Mesendoderm (in vitro differentiated cells): ENCODE data around the gene CORO1C.
"Not testable (repeated sequence)": the region's sequence is repeated elsewhere in the genome, so short reads cannot be mapped to it uniquely, and the experiment has no call there.

Experiments used
- DNase-seq: peaks from one replicate; pipeline ENCODE4 v3.0.0; 2013
- H2AK5ac ChIP-seq: 2 replicates; pipeline ENCODE4 v1.6.1; 2013; ENCODE audit warnings: low read length, inconsistent platforms
- H2BK120ac ChIP-seq: 2 replicates; pipeline ENCODE4 v1.6.1; 2013; ENCODE audit warnings: low read depth, mild to moderate bottlenecking, low read length, moderate library complexity, mixed read lengths
- H2BK15ac ChIP-seq: replicated peaks from 2 replicates; pipeline ENCODE4 v1.6.1; 2013; ENCODE audit warnings: low read depth, mild to moderate bottlenecking, moderate library complexity
- H2BK5ac ChIP-seq: 2 replicates; pipeline ENCODE4 v1.6.1; 2013; ENCODE audit warnings: low read length, inconsistent platforms
- H3K18ac ChIP-seq: 2 replicates; pipeline ENCODE4 v1.6.1; 2013; ENCODE audit warnings: mild to moderate bottlenecking, low read length, mixed read lengths
- H3K23ac ChIP-seq: one replicate; pipeline ENCODE4 v1.6.1; 2013; ENCODE audit warnings: low read length
- H3K27ac ChIP-seq: 2 replicates; pipeline ENCODE4 v1.5.1; 2013; ENCODE audit warnings: low read depth, mild to moderate bottlenecking, inconsistent platforms, low read length, moderate library complexity
- H3K27me3 ChIP-seq: 2 replicates; pipeline ENCODE4 v1.6.1; 2013; ENCODE audit warnings: low read length, control low read depth, mild to moderate bottlenecking, inconsistent platforms; ENCODE audit not compliant: insufficient read depth, poor library complexity
- H3K36me3 ChIP-seq: 2 replicates; pipeline ENCODE4 v1.6.1; 2013; ENCODE audit warnings: low read length, inconsistent platforms; ENCODE audit not compliant: control insufficient read depth, insufficient read depth
- H3K4ac ChIP-seq: one replicate; pipeline ENCODE4 v1.6.1; 2013; ENCODE audit warnings: low read depth, mild to moderate bottlenecking, low read length, moderate library complexity
- H3K4me1 ChIP-seq: 2 replicates; pipeline ENCODE4 v1.6.1; 2013; ENCODE audit warnings: low read depth, low read length, inconsistent platforms; ENCODE audit not compliant: control insufficient read depth
- H3K4me2 ChIP-seq: 2 replicates; pipeline ENCODE4 v1.6.1; 2013; ENCODE audit warnings: low read length
- H3K4me3 ChIP-seq: 2 replicates; pipeline ENCODE4 v1.5.1; 2013; ENCODE audit warnings: mild to moderate bottlenecking, low read length
- H3K56ac ChIP-seq: one replicate; pipeline ENCODE4 v1.6.1; 2013; ENCODE audit warnings: low read length
- H3K79me1 ChIP-seq: 2 replicates; pipeline ENCODE4 v1.6.1; 2013; ENCODE audit warnings: low read length, inconsistent platforms
- H3K79me2 ChIP-seq: 2 replicates; pipeline ENCODE4 v1.6.1; 2013; ENCODE audit warnings: mild to moderate bottlenecking, low read length; ENCODE audit not compliant: control insufficient read depth, insufficient read depth
- H3K9ac ChIP-seq: 2 replicates; pipeline ENCODE4 v1.6.1; 2013; ENCODE audit warnings: low read length, inconsistent platforms
- H4K5ac ChIP-seq: one replicate; pipeline ENCODE4 v1.6.1; 2013; ENCODE audit warnings: low read length
- H4K8ac ChIP-seq: one replicate; pipeline ENCODE4 v1.6.1; 2013; ENCODE audit warnings: low read depth, mild to moderate bottlenecking, control low read depth, low read length, moderate library complexity
- WGBS: extraction: QIAGEN DNeasy Blood & Tissue Kit; methylation state at CpG from one replicate; pipeline ENCODE4 v1.1.7; 2013; ENCODE audit warnings: low lambda C conversion rate, missing lambda C conversion rate; ENCODE audit not compliant: insufficient coverage; ENCODE audit errors: extremely low coverage; 5-methylcytosine and 5-hydroxymethylcytosine counted together

The CORO1C gene

DNA sequence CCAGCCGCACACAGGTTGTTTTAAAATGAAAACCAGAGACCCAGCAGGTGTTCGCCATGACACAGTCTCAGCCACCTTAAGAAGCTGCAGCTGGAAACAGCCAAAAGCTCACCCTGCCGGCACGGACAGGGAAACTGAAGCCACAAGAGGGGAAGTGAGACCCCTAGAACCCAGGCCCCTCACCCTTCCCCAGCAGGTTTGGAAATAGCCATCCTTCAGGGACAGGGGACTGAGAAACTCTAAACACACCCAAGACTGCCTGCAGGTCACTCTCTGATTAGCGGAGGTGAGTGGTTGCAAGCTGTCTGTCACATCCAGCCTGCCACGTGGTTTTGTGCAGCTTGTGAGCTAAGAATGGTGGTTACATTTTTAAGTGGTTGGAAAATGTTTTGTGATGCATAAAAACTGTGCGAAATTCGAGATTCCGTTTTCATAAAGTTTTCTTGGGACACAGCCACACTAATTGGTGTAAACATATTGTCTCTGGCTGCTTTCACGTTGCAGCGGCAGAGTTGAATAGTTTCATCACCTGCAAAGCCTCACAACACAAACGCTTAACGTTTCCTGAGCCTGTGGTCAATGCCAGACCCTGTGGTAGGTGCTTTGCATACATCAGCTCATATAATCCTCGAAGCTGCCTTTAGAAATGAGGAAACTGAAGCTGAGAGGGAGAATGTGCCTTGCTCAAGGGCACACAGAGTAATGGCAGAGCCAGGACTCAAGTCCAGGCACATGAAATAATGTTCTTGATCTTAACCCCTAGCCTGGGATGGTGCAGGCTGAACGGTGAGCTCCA, 95.9 kb downstream of the CORO1C start:
- no CpG with 5 or more reads among the region's 15 CpGs for WGBS
- DNase-seq: peak; percentile 26
- H3K79me2 ChIP-seq: no peaks in the 10 kb centered on the region

GRCh38 chr12:108634341-108634751, 97.0 kb downstream of the CORO1C start:
- Histone ChIP-seq H3K56ac (no peak overlapping the region), H4K8ac (no peak overlapping the region), H3K4ac (no peak overlapping the region), H2BK15ac (no peak overlapping the region), H3K4me1 (peaks cover 6% of the 10 kb centered on the region), H3K18ac (no peak overlapping the region), H3K79me1 (no peaks in the 10 kb centered on the region), H2AK5ac (no peak overlapping the region), H3K27ac (no peak overlapping the region), H2BK5ac (no peak overlapping the region), H3K9ac (no peak overlapping the region), H2BK120ac (no peak overlapping the region), H3K27me3 (no peaks in the 10 kb centered on the region), H3K23ac (no peak overlapping the region), H3K4me2 (no peak overlapping the region), H4K5ac (no peak overlapping the region), H3K36me3 (no peaks in the 10 kb centered on the region), H3K79me2 (no peaks in the 10 kb centered on the region), H3K4me3 (no peak overlapping the region)
- peak; percentile 62 for DNase-seq
- no CpG with 5 or more reads among the region's 4 CpGs for WGBS

More for the DNA sequence above, 95.9 kb downstream of the CORO1C start:
- Histone ChIP-seq H3K4me2 (no peak overlapping the region), H2BK5ac (no peak overlapping the region), H4K8ac (no peak overlapping the region), H3K27ac (no peak overlapping the region), H3K9ac (no peak overlapping the region), H3K4me1 (peaks cover 6% of the 10 kb centered on the region), H3K27me3 (no peaks in the 10 kb centered on the region), H3K18ac (no peak overlapping the region), H3K36me3 (no peaks in the 10 kb centered on the region), H3K23ac (no peak overlapping the region), H3K4me3 (no peak overlapping the region), H3K79me1 (no peaks in the 10 kb centered on the region), H3K4ac (no peak overlapping the region), H4K5ac (no peak overlapping the region), H2AK5ac (no peak overlapping the region), H3K56ac (no peak overlapping the region), H2BK15ac (no peak overlapping the region), H2BK120ac (no peak overlapping the region)

DNA sequence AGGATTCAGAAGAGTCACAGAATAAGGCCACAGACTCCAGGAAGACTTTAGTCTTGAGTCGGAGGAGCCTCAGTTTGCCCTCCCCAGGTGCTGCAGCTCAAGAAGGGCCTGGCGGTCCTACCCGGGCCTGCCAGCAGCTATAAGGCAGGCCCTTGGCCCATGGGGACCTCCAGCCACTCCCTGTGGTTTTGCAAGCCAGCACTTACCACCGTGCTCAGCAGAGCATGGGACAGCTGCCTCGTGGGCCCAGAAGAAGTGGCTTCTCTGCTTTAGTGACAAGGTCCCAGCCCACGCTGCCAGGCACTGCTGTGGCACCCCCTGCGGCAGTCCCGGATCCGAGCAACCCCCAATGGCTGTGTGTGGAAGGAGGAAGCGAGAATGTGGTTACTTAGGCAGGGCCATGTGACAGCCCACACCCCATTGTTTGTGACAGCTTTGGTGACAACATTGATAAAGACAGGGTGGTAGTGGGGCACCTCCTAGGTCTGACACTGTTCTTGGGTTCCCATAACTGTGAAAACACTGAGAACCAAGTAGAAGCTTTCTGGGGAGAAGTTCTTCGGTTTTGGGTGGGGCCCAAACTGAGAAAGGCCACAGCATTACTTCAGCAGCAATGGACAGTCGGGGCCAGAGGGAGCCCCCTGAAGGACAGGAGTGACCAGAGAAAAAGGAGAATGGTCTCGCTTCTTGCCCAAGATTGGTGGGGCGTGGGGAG, 97.6 kb downstream of the CORO1C start, which contains the start of gene SELPLG:
Gene SELPLG, minus strand, starts transcription at position 361 of the 715 bp plus-strand sequence. CDS start 9,587 bp downstream, outside the sequence.
- Histone ChIP-seq H3K27me3 (no peaks in the 10 kb centered on the region), H3K79me2 (no peaks in the 10 kb centered on the region), H3K4me2 (no peak within 1 kb of the TSS), H2BK5ac (no peak within 1 kb of the TSS), H2AK5ac (no peak within 1 kb of the TSS), H3K23ac (no peak within 1 kb of the TSS), H2BK120ac (no peak within 1 kb of the TSS), H4K8ac (no peak within 1 kb of the TSS), H3K4me1 (peaks cover 5% of the 10 kb centered on the region), H3K9ac (no peak within 1 kb of the TSS), H3K18ac (no peak within 1 kb of the TSS), H3K56ac (no peak within 1 kb of the TSS), H3K27ac (no peak within 1 kb of the TSS), H3K4me3 (no peak within 1 kb of the TSS), H3K4ac (no peak within 1 kb of the TSS), H4K5ac (no peak within 1 kb of the TSS), H3K36me3 (no peaks in the 10 kb centered on the region), H3K79me1 (no peaks in the 10 kb centered on the region), H2BK15ac (no peak within 1 kb of the TSS)
- DNase-seq: no peak
- no CpG with 5 or more reads among the region's 14 CpGs for WGBS

GRCh38 chr12:108633081-108633533, 98.2 kb downstream of the CORO1C start:
- Histone ChIP-seq H3K4ac (no peak overlapping the region), H3K9ac (no peak overlapping the region), H2AK5ac (no peak overlapping the region), H3K18ac (no peak overlapping the region), H2BK15ac (no peak overlapping the region), H4K8ac (no peak overlapping the region), H3K23ac (no peak overlapping the region), H3K56ac (no peak overlapping the region), H3K79me2 (no peaks in the 10 kb centered on the region), H2BK5ac (no peak overlapping the region), H3K79me1 (no peaks in the 10 kb centered on the region), H3K4me3 (no peak overlapping the region), H2BK120ac (no peak overlapping the region), H3K4me2 (no peak overlapping the region), H3K4me1 (peaks cover under 1% of the 10 kb centered on the region), H3K36me3 (no peaks in the 10 kb centered on the region), H3K27me3 (no peaks in the 10 kb centered on the region), H4K5ac (no peak overlapping the region), H3K27ac (no peak overlapping the region)
- DNase-seq: no peak
- WGBS: no CpG with 5 or more reads among the region's 7 CpGs

DNA sequence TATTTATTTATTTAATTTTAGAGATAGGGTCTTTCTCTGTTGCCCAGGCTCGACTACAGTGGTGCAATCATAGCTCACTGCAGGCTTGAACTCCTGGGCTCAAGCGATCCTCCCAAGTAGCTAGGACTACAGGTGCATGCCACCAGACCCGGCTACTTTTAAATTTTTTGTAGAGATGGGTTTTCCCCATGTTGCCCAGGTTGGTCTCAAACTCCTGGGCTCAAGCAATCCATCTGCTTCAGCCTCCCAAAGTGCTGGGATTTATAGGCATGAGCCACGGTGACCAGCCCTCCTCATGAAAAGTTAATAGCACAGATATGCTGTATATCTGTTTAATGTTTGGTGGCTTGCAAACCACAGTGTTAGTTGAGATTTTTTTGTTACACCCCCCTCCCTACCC, 100.1 kb downstream of the CORO1C start:
- not testable (repeated sequence) for H3K79me2 ChIP-seq, H3K4me3 ChIP-seq, H2BK5ac ChIP-seq, H3K23ac ChIP-seq, H3K79me1 ChIP-seq, H4K8ac ChIP-seq, DNase-seq, H3K27ac ChIP-seq, H2BK15ac ChIP-seq, H2AK5ac ChIP-seq, H3K27me3 ChIP-seq, H4K5ac ChIP-seq, H3K18ac ChIP-seq, H3K9ac ChIP-seq, H3K4me2 ChIP-seq, H3K4me1 ChIP-seq, H3K56ac ChIP-seq, H3K36me3 ChIP-seq, H2BK120ac ChIP-seq, H3K4ac ChIP-seq
- no CpG with 5 or more reads among the region's 4 CpGs for WGBS
